GM23338 (cell line): ENCODE results near the gene ANO5.

Source experiments
- CREB1 ChIP-seq: fragments of 250-450 bp; sonication (Bioruptor Pico); IDR thresholded peaks from 2 replicates; pipeline ENCODE4 v1.5.0; 2020; ENCODE audit warnings: low read depth, mild to moderate bottlenecking, moderate library complexity
- EZH2 ChIP-seq: fragments of 200-600 bp; sonication (generic); IDR thresholded peaks from one replicate; pipeline ENCODE4 v1.8.0; 2017; ENCODE audit warnings: antibody characterized with exemption, mild to moderate bottlenecking, low read depth; ENCODE audit not compliant: unreplicated experiment
- EZH2phosphoT487 ChIP-seq: fragments of 200-600 bp; sonication (generic); IDR thresholded peaks from one replicate; pipeline ENCODE4 v1.8.1; 2018; ENCODE audit warnings: antibody characterized with exemption; ENCODE audit not compliant: unreplicated experiment
- JUNB ChIP-seq: IDR thresholded peaks from one replicate; pipeline ENCODE4 v1.6.1; 2016; ENCODE audit warnings: antibody characterized with exemption; ENCODE audit not compliant: unreplicated experiment
- POLR2AphosphoS5 ChIP-seq: IDR thresholded peaks from 2 replicates; pipeline ENCODE4 v1.6.1; 2016; ENCODE audit warnings: antibody characterized with exemption, low read depth
- STAT1 ChIP-seq: IDR thresholded peaks from one replicate; pipeline ENCODE4 v1.6.1; 2016; ENCODE audit warnings: antibody characterized with exemption; ENCODE audit not compliant: unreplicated experiment
- ZNF114 ChIP-seq: fragments of 250-450 bp; sonication (Bioruptor Pico); IDR thresholded peaks from 2 replicates; pipeline ENCODE4 v1.5.0; 2020; ENCODE audit warnings: mild to moderate bottlenecking, moderate library complexity
- ZNF331 ChIP-seq: fragments of 250-450 bp; sonication (Bioruptor Pico); IDR thresholded peaks from 2 replicates; pipeline ENCODE4 v1.5.0; 2020; ENCODE audit warnings: low read depth, mild to moderate bottlenecking, moderate library complexity
- TF ChIP-seq, protein P1 (sequence below), 2 experiments: fragments of 200-600 bp in 1 of 2; sonication (generic) in 1 of 2; conservative IDR thresholded peaks; 2 replicates each; pipeline versions ENCODE4 v1.5.1 to v1.6.1; 2016 to 2017; ENCODE audit warnings: antibody characterized with exemption in 2 of 2, low read depth in 2 of 2, mild to moderate bottlenecking in 2 of 2, moderate library complexity in 1 of 2
- TF ChIP-seq, protein P2 (sequence below): IDR thresholded peaks from one replicate; pipeline ENCODE4 v1.6.1; 2018; ENCODE audit warnings: antibody characterized with exemption; ENCODE audit not compliant: unreplicated experiment
- TF ChIP-seq, protein P3 (sequence below): IDR thresholded peaks from 2 replicates; pipeline ENCODE4 v1.6.1; 2016; ENCODE audit warnings: antibody characterized with exemption

DNA sequence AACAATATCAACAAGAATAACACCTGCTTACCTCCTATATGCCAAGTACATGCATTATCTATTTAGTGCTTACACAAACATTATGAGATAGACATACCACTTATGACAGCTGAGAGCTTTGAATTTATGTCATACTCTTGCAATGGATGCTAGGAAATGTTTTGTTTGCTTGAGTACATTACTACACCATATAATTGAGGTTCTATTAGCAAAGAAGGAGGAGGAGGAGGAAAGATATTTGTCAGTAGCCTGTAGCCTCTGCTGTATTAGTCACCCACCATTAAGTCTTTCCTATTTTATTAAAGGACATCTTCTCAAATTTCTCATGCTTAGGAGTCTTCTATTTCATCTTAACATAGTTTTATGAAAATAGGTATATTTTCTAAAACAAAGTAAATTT, 6.4 kb downstream of the ANO5 start:
- TF ChIP-seq, protein P1, sequence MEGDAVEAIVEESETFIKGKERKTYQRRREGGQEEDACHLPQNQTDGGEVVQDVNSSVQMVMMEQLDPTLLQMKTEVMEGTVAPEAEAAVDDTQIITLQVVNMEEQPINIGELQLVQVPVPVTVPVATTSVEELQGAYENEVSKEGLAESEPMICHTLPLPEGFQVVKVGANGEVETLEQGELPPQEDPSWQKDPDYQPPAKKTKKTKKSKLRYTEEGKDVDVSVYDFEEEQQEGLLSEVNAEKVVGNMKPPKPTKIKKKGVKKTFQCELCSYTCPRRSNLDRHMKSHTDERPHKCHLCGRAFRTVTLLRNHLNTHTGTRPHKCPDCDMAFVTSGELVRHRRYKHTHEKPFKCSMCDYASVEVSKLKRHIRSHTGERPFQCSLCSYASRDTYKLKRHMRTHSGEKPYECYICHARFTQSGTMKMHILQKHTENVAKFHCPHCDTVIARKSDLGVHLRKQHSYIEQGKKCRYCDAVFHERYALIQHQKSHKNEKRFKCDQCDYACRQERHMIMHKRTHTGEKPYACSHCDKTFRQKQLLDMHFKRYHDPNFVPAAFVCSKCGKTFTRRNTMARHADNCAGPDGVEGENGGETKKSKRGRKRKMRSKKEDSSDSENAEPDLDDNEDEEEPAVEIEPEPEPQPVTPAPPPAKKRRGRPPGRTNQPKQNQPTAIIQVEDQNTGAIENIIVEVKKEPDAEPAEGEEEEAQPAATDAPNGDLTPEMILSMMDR (conservative IDR thresholded peaks at IDR 0.05; ENCODE audit: low read depth in 2 of 2): no peak
- TF ChIP-seq POLR2AphosphoS5 (no peak), EZH2 (no peak), STAT1 (no peak), JUNB (no peak), EZH2phosphoT487 (no peak), ZNF114 (CRISPR knock-in tag) (no peak), ZNF331 (CRISPR knock-in tag) (no peak), CREB1 (no peak)
- TF ChIP-seq, protein P2, sequence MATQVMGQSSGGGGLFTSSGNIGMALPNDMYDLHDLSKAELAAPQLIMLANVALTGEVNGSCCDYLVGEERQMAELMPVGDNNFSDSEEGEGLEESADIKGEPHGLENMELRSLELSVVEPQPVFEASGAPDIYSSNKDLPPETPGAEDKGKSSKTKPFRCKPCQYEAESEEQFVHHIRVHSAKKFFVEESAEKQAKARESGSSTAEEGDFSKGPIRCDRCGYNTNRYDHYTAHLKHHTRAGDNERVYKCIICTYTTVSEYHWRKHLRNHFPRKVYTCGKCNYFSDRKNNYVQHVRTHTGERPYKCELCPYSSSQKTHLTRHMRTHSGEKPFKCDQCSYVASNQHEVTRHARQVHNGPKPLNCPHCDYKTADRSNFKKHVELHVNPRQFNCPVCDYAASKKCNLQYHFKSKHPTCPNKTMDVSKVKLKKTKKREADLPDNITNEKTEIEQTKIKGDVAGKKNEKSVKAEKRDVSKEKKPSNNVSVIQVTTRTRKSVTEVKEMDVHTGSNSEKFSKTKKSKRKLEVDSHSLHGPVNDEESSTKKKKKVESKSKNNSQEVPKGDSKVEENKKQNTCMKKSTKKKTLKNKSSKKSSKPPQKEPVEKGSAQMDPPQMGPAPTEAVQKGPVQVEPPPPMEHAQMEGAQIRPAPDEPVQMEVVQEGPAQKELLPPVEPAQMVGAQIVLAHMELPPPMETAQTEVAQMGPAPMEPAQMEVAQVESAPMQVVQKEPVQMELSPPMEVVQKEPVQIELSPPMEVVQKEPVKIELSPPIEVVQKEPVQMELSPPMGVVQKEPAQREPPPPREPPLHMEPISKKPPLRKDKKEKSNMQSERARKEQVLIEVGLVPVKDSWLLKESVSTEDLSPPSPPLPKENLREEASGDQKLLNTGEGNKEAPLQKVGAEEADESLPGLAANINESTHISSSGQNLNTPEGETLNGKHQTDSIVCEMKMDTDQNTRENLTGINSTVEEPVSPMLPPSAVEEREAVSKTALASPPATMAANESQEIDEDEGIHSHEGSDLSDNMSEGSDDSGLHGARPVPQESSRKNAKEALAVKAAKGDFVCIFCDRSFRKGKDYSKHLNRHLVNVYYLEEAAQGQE: no peak
- TF ChIP-seq, protein P3, sequence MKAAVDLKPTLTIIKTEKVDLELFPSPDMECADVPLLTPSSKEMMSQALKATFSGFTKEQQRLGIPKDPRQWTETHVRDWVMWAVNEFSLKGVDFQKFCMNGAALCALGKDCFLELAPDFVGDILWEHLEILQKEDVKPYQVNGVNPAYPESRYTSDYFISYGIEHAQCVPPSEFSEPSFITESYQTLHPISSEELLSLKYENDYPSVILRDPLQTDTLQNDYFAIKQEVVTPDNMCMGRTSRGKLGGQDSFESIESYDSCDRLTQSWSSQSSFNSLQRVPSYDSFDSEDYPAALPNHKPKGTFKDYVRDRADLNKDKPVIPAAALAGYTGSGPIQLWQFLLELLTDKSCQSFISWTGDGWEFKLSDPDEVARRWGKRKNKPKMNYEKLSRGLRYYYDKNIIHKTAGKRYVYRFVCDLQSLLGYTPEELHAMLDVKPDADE: no peak
